HG03025 (cell line): ENCODE results near the gene CREB5.
"Not testable (repeated sequence)": the region's sequence is repeated elsewhere in the genome, so short reads cannot be mapped to it uniquely, and the experiment has no call there.

Source experiments
- ATAC-seq: cut with Tn5 transposase; IDR thresholded peaks from one replicate; pipeline ENCODE4 v1.9.1; 2021; ENCODE audit warnings: mild to moderate bottlenecking, moderate library complexity; ENCODE audit not compliant: unreplicated experiment, low FRiP score

CREB5 gene

DNA sequence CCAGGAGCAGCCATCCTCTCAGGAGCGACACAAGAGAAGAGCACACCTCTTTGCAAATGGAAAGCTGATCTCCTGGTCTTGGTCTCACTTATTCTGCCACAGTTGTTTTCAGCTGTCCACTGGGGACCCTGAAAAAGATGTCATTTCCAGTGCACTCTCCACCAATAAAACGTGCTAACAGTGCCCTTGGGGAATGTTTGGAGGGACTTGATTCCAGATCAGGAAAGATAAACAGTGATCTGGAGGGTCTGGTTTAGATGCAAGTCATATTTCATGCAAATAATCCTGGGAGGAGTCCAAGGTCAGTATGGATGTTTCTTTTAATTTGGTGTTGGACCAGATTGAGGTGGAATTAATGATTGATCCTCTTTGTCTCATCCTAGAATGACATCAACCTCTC lies 185.0 kb downstream of the CREB5 start:
- ATAC-seq = no peak

DNA sequence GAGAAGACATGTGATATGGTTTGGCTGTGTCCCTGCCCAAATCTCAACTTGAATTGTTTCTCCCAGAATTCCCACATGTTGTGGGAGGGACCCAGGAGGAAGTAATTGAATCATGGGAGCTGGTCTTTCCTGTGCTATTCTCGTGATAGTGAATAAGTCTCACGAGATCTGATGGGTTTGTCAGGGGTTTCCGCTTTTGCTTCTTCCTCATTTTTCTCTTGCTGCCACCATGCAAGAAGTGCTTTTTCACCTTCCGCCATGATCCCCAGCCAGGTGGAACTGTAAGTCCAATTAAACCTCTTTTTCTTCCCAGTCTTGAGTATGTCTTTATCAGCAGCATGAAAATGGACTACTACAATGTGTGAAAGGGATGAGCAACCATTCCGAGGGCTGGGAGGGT lies 185.7 kb downstream of the CREB5 start:
- not testable (repeated sequence) for ATAC-seq

GRCh38 chr7:28598586-28598985 lies 186.3 kb downstream of the CREB5 start:
- ATAC-seq = no peak

DNA sequence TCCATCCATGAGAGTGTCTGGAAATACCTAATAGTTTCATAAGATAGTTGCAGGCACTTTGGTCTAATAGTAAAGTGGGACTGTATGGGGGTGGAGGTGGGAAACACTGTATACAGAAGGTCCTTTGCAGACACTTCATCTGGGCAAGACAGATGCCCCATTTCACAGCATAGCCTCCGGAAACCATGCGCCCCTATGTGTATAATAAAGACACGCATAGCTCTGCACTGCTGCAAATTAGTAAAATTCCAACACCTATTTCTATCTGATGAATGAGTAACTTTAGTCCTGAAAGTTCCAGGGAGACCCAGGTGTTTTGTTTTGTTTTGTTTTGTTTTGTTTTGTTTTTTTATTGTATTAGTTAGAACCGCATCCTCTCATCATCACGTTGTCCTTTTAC lies 187.1 kb downstream of the CREB5 start:
- no peak for ATAC-seq

DNA sequence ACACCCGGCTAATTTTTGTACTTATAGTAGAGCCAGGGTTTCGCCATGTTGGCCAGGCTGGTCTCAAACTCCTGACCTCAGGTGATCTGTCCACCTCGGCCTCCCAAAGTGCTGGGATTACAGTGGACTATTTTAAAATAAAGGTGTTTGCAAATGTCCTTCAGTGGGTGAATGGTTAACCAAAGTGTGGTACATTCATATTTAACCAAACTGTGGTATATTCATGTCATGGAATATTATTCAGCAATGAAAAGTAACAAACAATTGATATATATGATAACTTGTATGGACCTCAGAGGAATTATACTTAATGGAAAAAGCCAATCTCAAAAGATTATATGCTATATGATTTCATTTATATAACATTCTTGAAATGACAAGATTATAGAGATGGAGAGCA lies 190.0 kb downstream of the CREB5 start:
- ATAC-seq = no peak

DNA sequence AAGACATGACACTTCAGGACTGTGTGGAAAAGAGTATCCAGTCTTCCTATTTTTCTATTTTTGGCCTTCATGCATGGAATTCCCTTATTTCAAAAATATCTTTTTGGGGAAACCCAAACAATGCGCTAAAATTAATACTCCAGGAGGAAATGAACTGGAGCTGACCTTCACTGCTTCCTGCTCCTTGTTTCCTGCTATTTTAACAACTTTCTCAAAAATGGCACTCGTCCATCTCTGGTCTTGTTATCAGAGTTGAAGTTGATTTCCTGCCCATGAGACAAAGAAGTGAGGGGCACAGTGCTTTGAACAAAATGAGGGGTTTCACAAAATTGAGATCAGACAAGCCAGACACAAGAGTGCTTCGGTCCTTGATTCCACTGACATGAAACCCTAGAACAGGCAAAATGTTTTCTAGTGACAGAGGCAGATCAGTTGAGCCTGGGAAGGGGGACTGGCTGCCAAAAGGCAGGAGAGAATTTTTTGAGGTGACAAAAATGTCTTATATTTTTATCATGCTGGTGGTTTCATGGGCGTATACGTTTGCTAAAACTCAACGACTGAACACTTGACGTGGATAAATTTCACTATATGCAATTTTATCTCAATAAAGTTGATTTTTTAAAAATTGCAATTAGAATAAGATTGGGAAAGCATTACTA lies 193.2 kb downstream of the CREB5 start:
- no peak for ATAC-seq

DNA sequence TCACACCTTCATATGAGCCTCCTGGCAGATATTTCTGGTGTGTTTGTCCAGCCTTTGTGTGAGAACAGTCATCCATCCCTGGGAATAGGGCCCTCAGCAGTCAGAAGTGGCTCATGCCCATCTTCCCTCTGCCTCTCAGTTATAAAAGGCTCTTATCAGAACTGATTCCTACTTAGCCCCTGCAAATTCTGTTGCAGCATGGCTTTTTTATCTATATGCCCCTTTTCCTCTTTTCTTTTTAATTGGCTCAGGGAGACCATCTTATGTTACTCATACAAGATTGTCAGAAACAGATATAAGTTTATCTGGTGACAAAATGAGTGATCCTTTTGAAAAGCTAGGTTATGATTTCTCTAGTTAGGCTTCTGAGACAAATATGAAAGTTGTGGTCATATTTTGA lies 194.1 kb downstream of the CREB5 start:
- ATAC-seq = no peak

- ATAC-seq = no peak
These were observed 195.5 kb downstream of the CREB5 start for GRCh38 chr7:28607855-28608193.

- no peak for ATAC-seq
These were observed 195.9 kb downstream of the CREB5 start for GRCh38 chr7:28608237-28608656.

DNA sequence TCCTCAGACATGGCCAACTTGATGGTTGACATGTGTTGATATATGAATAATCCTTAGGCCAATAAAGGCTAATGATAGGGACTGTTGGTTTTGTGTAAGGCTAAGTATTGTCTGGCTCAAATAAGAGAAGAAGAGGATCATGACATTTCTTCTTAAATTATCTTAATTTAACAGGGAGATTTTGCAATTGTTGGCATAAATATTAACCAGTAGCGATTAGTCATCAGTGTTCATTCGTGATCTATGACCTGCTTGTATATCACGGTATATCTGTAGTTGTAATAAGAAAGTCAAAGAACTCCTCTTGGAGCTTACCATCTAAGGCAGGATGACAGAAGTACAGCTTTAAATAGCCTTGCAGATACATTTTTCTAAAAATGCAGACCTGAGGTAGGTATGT lies 196.4 kb downstream of the CREB5 start:
- ATAC-seq = no peak

DNA sequence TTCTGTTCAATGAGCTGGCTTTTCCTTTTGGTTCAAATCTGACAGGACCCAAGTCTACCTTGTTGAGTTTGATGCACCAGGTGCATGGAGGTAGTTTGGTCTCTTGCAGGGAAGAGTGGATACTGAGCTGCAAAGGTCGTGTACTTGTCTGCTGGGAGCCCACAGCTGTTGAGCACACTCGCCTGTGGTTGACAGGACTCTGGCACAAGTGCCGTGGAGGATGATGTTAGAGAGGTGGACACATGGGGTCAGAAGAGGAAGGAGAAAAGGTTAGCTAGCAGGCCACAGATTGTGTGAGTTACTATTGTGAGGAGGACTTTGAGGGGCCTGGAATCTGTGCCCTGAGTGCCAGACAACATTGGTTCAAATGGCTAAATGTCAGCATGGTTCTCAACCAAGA lies 197.3 kb downstream of the CREB5 start:
- no peak for ATAC-seq

- not testable (repeated sequence) for ATAC-seq
These were observed 199.1 kb downstream of the CREB5 start for GRCh38 chr7:28611399-28611897.

- no peak for ATAC-seq
These were observed 200.9 kb downstream of the CREB5 start for GRCh38 chr7:28613262-28613661.

- ATAC-seq = no peak
These were observed 202.8 kb downstream of the CREB5 start for GRCh38 chr7:28615091-28615490.

DNA sequence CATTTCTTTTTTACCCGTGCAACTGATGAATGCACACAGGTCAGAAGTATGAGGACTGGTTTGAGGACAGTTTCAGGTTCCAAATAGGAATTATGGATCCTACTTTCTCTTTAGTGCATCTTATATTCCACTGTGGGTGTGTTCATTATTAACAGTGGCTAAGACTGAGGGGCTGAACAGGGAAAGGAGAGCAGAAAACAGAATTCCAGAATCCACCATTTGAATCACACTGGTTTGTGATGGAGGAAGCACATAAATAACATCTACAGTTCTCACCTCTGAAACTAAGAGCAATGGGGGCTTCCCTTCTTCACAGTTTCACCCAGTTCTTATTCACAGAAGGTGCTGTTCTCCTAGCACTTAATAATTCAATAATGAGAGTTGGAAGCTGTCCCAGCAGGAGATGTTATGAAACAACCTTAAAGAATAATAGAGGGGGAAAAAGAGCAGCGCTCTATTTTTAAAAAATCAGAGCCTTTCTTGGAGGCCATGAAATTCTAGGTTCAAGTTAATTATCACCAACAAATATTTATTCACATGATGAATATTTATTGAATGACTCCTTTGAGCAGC lies 205.1 kb downstream of the CREB5 start:
- no peak for ATAC-seq

GRCh38 chr7:28618383-28618782 lies 206.1 kb downstream of the CREB5 start:
- no peak for ATAC-seq

DNA sequence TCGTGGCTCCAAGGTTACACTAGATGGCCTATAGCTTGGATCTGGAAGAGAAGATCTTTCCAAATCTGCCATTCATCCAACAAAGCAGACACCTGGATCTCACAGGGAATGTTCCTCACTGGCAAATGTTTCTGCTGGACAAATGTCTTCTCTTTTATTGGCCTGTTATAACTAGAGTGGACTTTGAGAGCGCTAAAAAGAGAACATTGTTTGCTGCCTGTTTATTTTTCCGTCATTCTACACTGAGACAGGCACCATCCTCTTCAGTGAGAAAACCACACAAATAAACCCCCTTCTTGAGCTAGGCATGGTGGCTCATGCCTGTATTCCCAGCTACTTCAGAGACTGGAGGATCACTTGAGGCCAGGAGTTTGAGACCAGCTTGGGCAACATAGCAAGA lies 206.9 kb downstream of the CREB5 start:
- no peak for ATAC-seq

DNA sequence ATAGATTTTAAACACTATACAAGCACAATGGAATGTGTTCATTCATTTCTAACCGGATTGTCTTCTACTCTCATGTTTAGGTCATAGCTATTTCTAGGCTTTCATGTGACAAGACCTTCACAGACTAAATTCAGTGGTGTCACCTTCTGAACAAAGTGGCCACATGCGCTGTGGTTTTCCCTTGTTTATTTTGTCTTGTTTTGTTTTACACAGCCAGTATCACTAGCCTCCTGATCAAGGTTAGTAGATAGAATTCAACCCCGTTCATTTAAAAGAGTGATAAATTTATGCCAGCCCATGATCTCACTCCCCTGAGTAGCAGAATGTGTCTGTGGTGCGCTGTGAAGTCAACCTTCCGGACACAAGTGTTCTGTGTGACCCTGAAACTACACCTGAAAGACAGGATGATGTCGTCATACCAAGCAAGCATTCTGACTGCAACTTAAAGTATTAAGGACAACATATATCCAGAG lies 209.1 kb downstream of the CREB5 start:
- no peak for ATAC-seq

GRCh38 chr7:28623105-28623730 lies 210.9 kb downstream of the CREB5 start:
- ATAC-seq = no peak

DNA sequence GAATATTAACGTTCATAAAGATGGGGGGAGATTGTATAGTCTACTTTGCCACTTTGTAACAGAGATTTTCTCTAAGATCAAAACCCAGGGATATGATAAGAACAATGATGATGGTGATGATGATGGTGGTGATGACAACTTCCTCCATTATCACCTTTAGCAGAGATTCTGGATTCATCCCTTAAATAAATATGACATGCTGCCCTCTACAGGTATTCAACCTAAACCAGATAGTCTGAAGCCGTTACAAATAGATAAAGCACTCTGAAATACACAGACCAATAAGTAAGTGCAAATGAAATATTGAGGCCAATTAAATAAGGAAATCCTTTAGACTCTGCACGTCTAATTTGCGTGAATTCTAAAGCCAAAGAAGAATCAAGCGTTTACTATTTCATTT lies 211.5 kb downstream of the CREB5 start:
- ATAC-seq = no peak

GRCh38 chr7:28625432-28625831 lies 213.1 kb downstream of the CREB5 start:
- ATAC-seq = no peak

GRCh38 chr7:28626221-28626620 lies 213.9 kb downstream of the CREB5 start:
- ATAC-seq = no peak
